CD4-positive, alpha-beta T cell treated with Interleukin-4 for 1 hour (primary cell): ENCODE results near the gene ADORA1.

ENCODE experiments used
- DNase-seq, 2 donors: peaks; one replicate each; pipeline ENCODE4 v3.0.0-alpha.2; 2020 to 2022

ADORA1 gene

GRCh38 chr1:203142684-203143408 is 15.3 kb downstream of the ADORA1 start:
- no peak for DNase-seq

- DNase-seq = no peak
These were observed 16.1 kb downstream of the ADORA1 start for GRCh38 chr1:203143641-203144040.

GRCh38 chr1:203144661-203145060 is 17.1 kb downstream of the ADORA1 start:
- DNase-seq = no peak

GRCh38 chr1:203145321-203146041 is 18.0 kb downstream of the ADORA1 start:
- no peak for DNase-seq

- no peak for DNase-seq
These were observed 18.5 kb downstream of the ADORA1 start for GRCh38 chr1:203146042-203146369.

GRCh38 chr1:203146537-203146936 is 19.0 kb downstream of the ADORA1 start:
- DNase-seq = no peak

- DNase-seq = no peak
These were observed 19.9 kb downstream of the ADORA1 start for GRCh38 chr1:203147376-203147775.

- no peak for DNase-seq
These were observed 20.6 kb downstream of the ADORA1 start for GRCh38 chr1:203148127-203148526.

- no peak for DNase-seq
These were observed 21.1 kb downstream of the ADORA1 start for GRCh38 chr1:203148579-203148978.

- no peak for DNase-seq
These were observed 21.8 kb downstream of the ADORA1 start for GRCh38 chr1:203149188-203149840.

GRCh38 chr1:203150511-203151297 is 23.2 kb downstream of the ADORA1 start:
- no peak for DNase-seq

GRCh38 chr1:203151362-203152157 is 24.0 kb downstream of the ADORA1 start:
- DNase-seq = no peak

GRCh38 chr1:203152158-203153034 is 24.9 kb downstream of the ADORA1 start:
- no peak for DNase-seq

- no peak for DNase-seq
These were observed 25.8 kb downstream of the ADORA1 start for GRCh38 chr1:203153051-203153988.

- no peak for DNase-seq
These were observed 26.7 kb downstream of the ADORA1 start for GRCh38 chr1:203153989-203154821.

GRCh38 chr1:203156280-203156679 is 28.8 kb downstream of the ADORA1 start:
- DNase-seq = no peak

GRCh38 chr1:203158423-203158822 is 30.9 kb downstream of the ADORA1 start:
- DNase-seq = no peak

GRCh38 chr1:203158960-203159665 is 31.6 kb downstream of the ADORA1 start:
- no peak for DNase-seq

- no peak for DNase-seq
These were observed 32.3 kb downstream of the ADORA1 start for GRCh38 chr1:203159844-203160243.
